HepG2 (cell line): Measurements from ENCODE around the gene JMJD8. TPM values are rescaled to one million over a fixed set of nuclear protein-coding genes. Genes with fewer than 3 reads are reported as not detected.

ENCODE experiments used
- GATAD2A ChIP-seq: IDR thresholded peaks from 2 replicates; pipeline ENCODE4 v1.6.1; 2016
- JUND ChIP-seq: sonication (generic); formaldehyde crosslinking; IDR thresholded peaks from 2 replicates; pipeline ENCODE4 v1.8.0; 2022; ENCODE audit warnings: mild to moderate bottlenecking, missing genetic modification reagents
- MLLT10 ChIP-seq: sonication (generic); formaldehyde crosslinking; IDR thresholded peaks from 2 replicates; pipeline ENCODE4 v1.4.0; 2020; ENCODE audit warnings: missing genetic modification reagents
- NAIF1 ChIP-seq: sonication (generic); formaldehyde crosslinking; IDR thresholded peaks from 2 replicates; pipeline ENCODE4 v1.5.0; 2020; ENCODE audit warnings: mild to moderate bottlenecking, missing genetic modification reagents, borderline replicate concordance
- NR2F2 ChIP-seq: IDR thresholded peaks from 2 replicates; pipeline ENCODE4 v1.6.1; 2012; ENCODE audit warnings: low read depth, inconsistent platforms, borderline replicate concordance
- PHB2 ChIP-seq: fragments of 450-650 bp; IDR thresholded peaks from 2 replicates; pipeline ENCODE4 v1.6.1; 2018; ENCODE audit not compliant: partially characterized antibody
- PTBP1 ChIP-seq: fragments of 200-400 bp; formaldehyde crosslinking; IDR thresholded peaks from 2 replicates; pipeline ENCODE4 v1.6.1; 2018; ENCODE audit warnings: low read length, low read depth; ENCODE audit not compliant: poor library complexity, severe bottlenecking
- RFX3 ChIP-seq: IDR thresholded peaks from 2 replicates; pipeline ENCODE4 v1.6.1; 2016; ENCODE audit warnings: missing biosample characterization, missing genetic modification reagents
- SMAD9 ChIP-seq: sonication (generic); formaldehyde crosslinking; IDR thresholded peaks from 2 replicates; pipeline ENCODE4 v1.5.1; 2020; ENCODE audit warnings: mild to moderate bottlenecking, missing genetic modification reagents
- TAF1 ChIP-seq: sonication (generic); formaldehyde crosslinking; IDR thresholded peaks from 2 replicates; pipeline ENCODE4 v1.4.0; 2020; ENCODE audit warnings: missing genetic modification reagents
- ZNF138 ChIP-seq: sonication (generic); formaldehyde crosslinking; IDR thresholded peaks from 2 replicates; pipeline ENCODE4 v1.5.0; 2020; ENCODE audit warnings: mild to moderate bottlenecking, low read depth, missing genetic modification reagents
- ZNF329 ChIP-seq: sonication (generic); formaldehyde crosslinking; IDR thresholded peaks from 2 replicates; pipeline ENCODE4 v1.9.0; 2021; ENCODE audit warnings: low read depth, mild to moderate bottlenecking, missing genetic modification reagents
- ZNF34 ChIP-seq: sonication (generic); formaldehyde crosslinking; IDR thresholded peaks from 2 replicates; pipeline ENCODE4 v1.4.0; 2020; ENCODE audit warnings: mild to moderate bottlenecking, missing genetic modification reagents, borderline replicate concordance
- ZNF446 ChIP-seq: sonication (generic); formaldehyde crosslinking; IDR thresholded peaks from 2 replicates; pipeline ENCODE4 v1.5.0; 2020; ENCODE audit warnings: mild to moderate bottlenecking, missing genetic modification reagents
- ZNF703 ChIP-seq: sonication (generic); formaldehyde crosslinking; IDR thresholded peaks from 2 replicates; pipeline ENCODE4 v1.5.1; 2020; ENCODE audit warnings: missing genetic modification reagents, mild to moderate bottlenecking, moderate library complexity, borderline replicate concordance
- ZNF781 ChIP-seq: sonication (generic); formaldehyde crosslinking; IDR thresholded peaks from 2 replicates; pipeline ENCODE4 v1.5.1; 2020; ENCODE audit warnings: borderline replicate concordance, mild to moderate bottlenecking, missing genetic modification reagents; ENCODE audit errors: not compliant biosample characterization
- ZNF792 ChIP-seq: IDR thresholded peaks from 2 replicates; pipeline ENCODE4 v1.6.1; 2016
- ZSCAN31 ChIP-seq: sonication (generic); formaldehyde crosslinking; IDR thresholded peaks from 2 replicates; pipeline ENCODE4 v1.5.0; 2020; ENCODE audit warnings: low read depth, mild to moderate bottlenecking, missing genetic modification reagents
- ZZZ3 ChIP-seq: sonication (generic); formaldehyde crosslinking; IDR thresholded peaks from 2 replicates; pipeline ENCODE4 v1.4.0; 2020; ENCODE audit warnings: missing genetic modification reagents, mild to moderate bottlenecking, borderline replicate concordance
- polyA plus RNA-seq, 8 experiments: library from polyadenylated mRNA; depleted of rRNA in 3 of 8; stranded (reverse) in 7 of 8; unstranded in 1 of 8; fragments of >200 nt; fragmentation: Illumina TruSeq in 4 of 8; extraction: Trizol in 4 of 8; gene quantifications; 2 replicates each; pipeline versions ENCODE4 v1.2.1 to v1.2.3, GENCODE V29; 2011 to 2016; ENCODE audit warnings: low read depth in 4 of 8, missing spikeins in 1 of 8, mixed read lengths in 1 of 8; ENCODE audit not compliant: insufficient read depth in 1 of 8
- total RNA-seq, 5 experiments: library from RNA; depleted of rRNA; stranded (reverse); fragments of >200 nt; fragmentation: Illumina TruSeq; extraction: Trizol; gene quantifications; 2 replicates each; pipeline ENCODE4 v1.2.3, GENCODE V29; 2016; ENCODE audit warnings: low read depth in 1 of 5
- TF ChIP-seq, protein P1 (sequence below): sonication (generic); formaldehyde crosslinking; IDR thresholded peaks from 2 replicates; pipeline ENCODE4 v1.5.1; 2020; ENCODE audit warnings: mild to moderate bottlenecking, missing genetic modification reagents, borderline replicate concordance
- TF ChIP-seq, protein P2 (sequence below): sonication (generic); formaldehyde crosslinking; IDR thresholded peaks from 2 replicates; pipeline ENCODE4 v1.4.0; 2020; ENCODE audit warnings: missing genetic modification reagents, borderline replicate concordance
- TF ChIP-seq, protein P3 (sequence below): sonication (generic); formaldehyde crosslinking; IDR thresholded peaks from 2 replicates; pipeline ENCODE4 v1.5.0; 2020; ENCODE audit warnings: mild to moderate bottlenecking, missing genetic modification reagents, borderline replicate concordance
- TF ChIP-seq, protein P4 (sequence below): sonication (generic); formaldehyde crosslinking; IDR thresholded peaks from 2 replicates; pipeline ENCODE4 v1.5.0; 2020; ENCODE audit warnings: missing genetic modification reagents

JMJD8 gene
- total and polyA plus RNA-seq, 2 of the 13 experiments (the other 11 are each of a cell fraction or from before 2014, with no cell fraction given): 2.6 to 11.8 TPM

DNA sequence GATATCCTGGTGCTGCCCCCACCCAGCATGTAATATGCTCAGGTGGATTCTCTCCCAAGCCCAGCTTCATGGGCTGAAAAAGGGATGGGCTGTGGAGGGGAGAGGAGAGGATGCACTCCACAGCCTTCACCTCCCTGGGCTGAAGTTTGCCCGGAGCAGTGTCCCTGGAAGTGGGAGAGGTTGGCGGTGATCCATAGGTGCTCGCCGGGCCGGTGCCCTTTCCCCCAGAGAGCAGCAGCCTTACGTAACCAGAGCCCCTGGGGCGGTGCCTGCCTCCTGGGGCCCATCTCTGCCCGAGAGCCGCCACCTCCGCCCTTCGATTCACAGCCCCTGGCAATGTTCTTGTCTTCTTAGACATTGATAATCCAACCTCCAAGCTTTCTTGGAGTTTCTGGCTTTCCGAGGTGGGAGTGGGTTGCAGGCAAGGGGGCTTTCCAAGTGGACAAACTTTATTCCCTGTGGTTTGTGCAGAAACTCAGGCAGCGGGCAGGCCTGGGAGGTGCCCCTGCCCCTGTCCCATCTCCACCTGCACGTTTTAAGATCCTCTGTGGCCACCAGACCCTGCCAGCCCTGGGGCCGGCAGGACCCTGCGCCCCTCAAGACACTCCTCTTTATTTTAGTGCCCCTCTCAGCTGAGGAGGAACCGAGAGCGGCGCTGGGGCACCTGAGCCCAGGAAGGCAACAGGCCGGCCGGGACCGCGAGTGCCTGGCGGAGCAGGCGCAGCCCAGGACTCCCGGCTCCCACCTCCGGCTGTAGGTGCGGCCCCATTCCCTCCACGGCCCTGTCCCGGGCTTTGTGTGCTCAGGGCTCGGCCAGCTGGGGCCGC, 38.1 kb downstream of the JMJD8 start (continued):
- TF ChIP-seq, protein P1, sequence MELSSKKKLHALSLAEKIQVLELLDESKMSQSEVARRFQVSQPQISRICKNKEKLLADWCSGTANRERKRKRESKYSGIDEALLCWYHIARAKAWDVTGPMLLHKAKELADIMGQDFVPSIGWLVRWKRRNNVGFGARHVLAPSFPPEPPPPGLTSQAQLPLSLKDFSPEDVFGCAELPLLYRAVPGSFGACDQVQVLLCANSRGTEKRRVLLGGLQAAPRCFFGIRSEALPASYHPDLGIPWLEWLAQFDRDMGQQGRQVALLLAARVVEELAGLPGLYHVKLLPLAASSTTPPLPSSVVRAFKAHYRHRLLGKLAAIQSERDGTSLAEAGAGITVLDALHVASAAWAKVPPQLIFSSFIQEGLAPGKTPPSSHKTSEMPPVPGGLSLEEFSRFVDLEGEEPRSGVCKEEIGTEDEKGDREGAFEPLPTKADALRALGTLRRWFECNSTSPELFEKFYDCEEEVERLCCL: no peak
- TF ChIP-seq ZZZ3: no peak
- no peak for TF ChIP-seq ZNF703 (CRISPR knock-in tag)
- TF ChIP-seq ZNF792 (CRISPR knock-in tag): no peak
- TF ChIP-seq GATAD2A (CRISPR knock-in tag): peak; percentile 69
- TF ChIP-seq NR2F2: no peak
- TF ChIP-seq NAIF1 (CRISPR knock-in tag): no peak
- TF ChIP-seq SMAD9 (CRISPR knock-in tag): no peak
- TF ChIP-seq ZNF138 (CRISPR knock-in tag): 0 out of 2 replicates have a peak, but pooled peaks have one; percentile 38
- TF ChIP-seq ZNF781 (CRISPR knock-in tag): peak; percentile 47
- TF ChIP-seq RFX3 (CRISPR knock-in tag): no peak
- TF ChIP-seq ZSCAN31 (CRISPR knock-in tag): peak; percentile 55; the same call in 1 of the 2 replicates
- TF ChIP-seq, protein P2, sequence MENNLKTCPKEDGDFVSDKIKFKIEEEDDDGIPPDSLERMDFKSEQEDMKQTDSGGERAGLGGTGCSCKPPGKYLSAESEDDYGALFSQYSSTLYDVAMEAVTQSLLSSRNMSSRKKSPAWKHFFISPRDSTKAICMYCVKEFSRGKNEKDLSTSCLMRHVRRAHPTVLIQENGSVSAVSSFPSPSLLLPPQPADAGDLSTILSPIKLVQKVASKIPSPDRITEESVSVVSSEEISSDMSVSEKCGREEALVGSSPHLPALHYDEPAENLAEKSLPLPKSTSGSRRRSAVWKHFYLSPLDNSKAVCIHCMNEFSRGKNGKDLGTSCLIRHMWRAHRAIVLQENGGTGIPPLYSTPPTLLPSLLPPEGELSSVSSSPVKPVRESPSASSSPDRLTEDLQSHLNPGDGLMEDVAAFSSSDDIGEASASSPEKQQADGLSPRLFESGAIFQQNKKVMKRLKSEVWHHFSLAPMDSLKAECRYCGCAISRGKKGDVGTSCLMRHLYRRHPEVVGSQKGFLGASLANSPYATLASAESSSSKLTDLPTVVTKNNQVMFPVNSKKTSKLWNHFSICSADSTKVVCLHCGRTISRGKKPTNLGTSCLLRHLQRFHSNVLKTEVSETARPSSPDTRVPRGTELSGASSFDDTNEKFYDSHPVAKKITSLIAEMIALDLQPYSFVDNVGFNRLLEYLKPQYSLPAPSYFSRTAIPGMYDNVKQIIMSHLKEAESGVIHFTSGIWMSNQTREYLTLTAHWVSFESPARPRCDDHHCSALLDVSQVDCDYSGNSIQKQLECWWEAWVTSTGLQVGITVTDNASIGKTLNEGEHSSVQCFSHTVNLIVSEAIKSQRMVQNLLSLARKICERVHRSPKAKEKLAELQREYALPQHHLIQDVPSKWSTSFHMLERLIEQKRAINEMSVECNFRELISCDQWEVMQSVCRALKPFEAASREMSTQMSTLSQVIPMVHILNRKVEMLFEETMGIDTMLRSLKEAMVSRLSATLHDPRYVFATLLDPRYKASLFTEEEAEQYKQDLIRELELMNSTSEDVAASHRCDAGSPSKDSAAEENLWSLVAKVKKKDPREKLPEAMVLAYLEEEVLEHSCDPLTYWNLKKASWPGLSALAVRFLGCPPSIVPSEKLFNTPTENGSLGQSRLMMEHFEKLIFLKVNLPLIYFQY (CRISPR knock-in tag): no peak
- TF ChIP-seq ZNF329 (CRISPR knock-in tag): no peak
- TF ChIP-seq, protein P3, sequence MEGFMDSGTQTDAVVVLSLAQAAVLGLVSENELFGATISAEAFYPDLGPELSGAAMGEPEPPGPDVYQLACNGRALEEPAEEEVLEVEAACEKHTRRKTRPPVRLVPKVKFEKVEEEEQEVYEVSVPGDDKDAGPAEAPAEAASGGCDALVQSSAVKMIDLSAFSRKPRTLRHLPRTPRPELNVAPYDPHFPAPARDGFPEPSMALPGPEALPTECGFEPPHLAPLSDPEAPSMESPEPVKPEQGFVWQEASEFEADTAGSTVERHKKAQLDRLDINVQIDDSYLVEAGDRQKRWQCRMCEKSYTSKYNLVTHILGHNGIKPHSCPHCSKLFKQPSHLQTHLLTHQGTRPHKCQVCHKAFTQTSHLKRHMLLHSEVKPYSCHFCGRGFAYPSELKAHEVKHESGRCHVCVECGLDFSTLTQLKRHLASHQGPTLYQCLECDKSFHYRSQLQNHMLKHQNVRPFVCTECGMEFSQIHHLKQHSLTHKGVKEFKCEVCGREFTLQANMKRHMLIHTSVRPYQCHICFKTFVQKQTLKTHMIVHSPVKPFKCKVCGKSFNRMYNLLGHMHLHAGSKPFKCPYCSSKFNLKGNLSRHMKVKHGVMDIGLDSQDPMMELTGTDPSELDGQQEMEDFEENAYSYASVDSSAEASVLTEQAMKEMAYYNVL (CRISPR knock-in tag): no peak
- no peak for TF ChIP-seq PHB2
- TF ChIP-seq JUND: no peak
- TF ChIP-seq PTBP1: no peak
- TF ChIP-seq, protein P4, sequence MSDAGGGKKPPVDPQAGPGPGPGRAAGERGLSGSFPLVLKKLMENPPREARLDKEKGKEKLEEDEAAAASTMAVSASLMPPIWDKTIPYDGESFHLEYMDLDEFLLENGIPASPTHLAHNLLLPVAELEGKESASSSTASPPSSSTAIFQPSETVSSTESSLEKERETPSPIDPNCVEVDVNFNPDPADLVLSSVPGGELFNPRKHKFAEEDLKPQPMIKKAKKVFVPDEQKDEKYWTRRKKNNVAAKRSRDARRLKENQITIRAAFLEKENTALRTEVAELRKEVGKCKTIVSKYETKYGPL (CRISPR knock-in tag): no peak
- TF ChIP-seq TAF1 (CRISPR knock-in tag): no peak
- no peak for TF ChIP-seq MLLT10 (CRISPR knock-in tag)
- TF ChIP-seq ZNF34 (CRISPR knock-in tag): no peak
- no peak for TF ChIP-seq ZNF446
